Osteoblast (primary cell): ENCODE data around the gene RANBP1. TPM values are rescaled to one million over a fixed set of nuclear protein-coding genes. Genes with fewer than 3 reads are reported as not detected.

Experiments
- DNase-seq: peaks from one replicate; pipeline ENCODE4 v3.0.0; 2011; ENCODE audit warnings: low spot score, mixed read lengths; ENCODE audit not compliant: insufficient read length; ENCODE audit errors: missing footprints
- H2AFZ ChIP-seq: 2 replicates; pipeline ENCODE4 v1.6.0; 2011; ENCODE audit warnings: mild to moderate bottlenecking, low read length
- H3K27ac ChIP-seq: 2 replicates; pipeline ENCODE4 v1.5.1; 2011; ENCODE audit warnings: mild to moderate bottlenecking, low read depth, low read length, moderate library complexity
- H3K27me3 ChIP-seq: 2 replicates; pipeline ENCODE4 v1.6.0; 2012; ENCODE audit warnings: mild to moderate bottlenecking, control low read depth, inconsistent platforms, low read length, moderate library complexity; ENCODE audit not compliant: insufficient read depth
- H3K36me3 ChIP-seq: 2 replicates; pipeline ENCODE4 v1.5.1; 2011; ENCODE audit warnings: mild to moderate bottlenecking, low read length, control low read depth, moderate library complexity; ENCODE audit not compliant: insufficient read depth
- H3K4me1 ChIP-seq: 2 replicates; pipeline ENCODE4 v1.5.1; 2011; ENCODE audit warnings: mild to moderate bottlenecking, low read length, control low read depth, moderate library complexity; ENCODE audit not compliant: insufficient read depth
- H3K4me2 ChIP-seq: 2 replicates; pipeline ENCODE4 v1.6.0; 2011; ENCODE audit warnings: mild to moderate bottlenecking, low read length; ENCODE audit not compliant: insufficient read depth
- H3K4me3 ChIP-seq: fragments of 200-600 bp; sonication (generic); 3 replicates; pipeline ENCODE4 v1.5.1; 2012; ENCODE audit warnings: mild to moderate bottlenecking, low read length, inconsistent platforms; ENCODE audit not compliant: insufficient read depth
- H3K79me2 ChIP-seq: 2 replicates; pipeline ENCODE4 v1.6.0; 2012; ENCODE audit warnings: mild to moderate bottlenecking, low read length, control low read depth, inconsistent platforms; ENCODE audit not compliant: insufficient read depth
- H3K9me3 ChIP-seq: 2 replicates; pipeline ENCODE4 v1.5.1; 2011; ENCODE audit warnings: low read depth, low read length, control low read depth
- H4K20me1 ChIP-seq: 2 replicates; pipeline ENCODE4 v1.6.0; 2012; ENCODE audit warnings: mild to moderate bottlenecking, low read length, control low read depth; ENCODE audit not compliant: insufficient read depth
- CTCF ChIP-seq: IDR thresholded peaks from 2 replicates; pipeline ENCODE4 v1.5.1; 2011; ENCODE audit warnings: mild to moderate bottlenecking, low read depth, low read length, moderate library complexity; ENCODE audit errors: extremely low read depth
- small RNA-seq: library from RNA; depleted of rRNA; stranded (forward); fragments of <200 nt; gene quantifications from one replicate; pipeline ENCODE3, GENCODE V24; 2012
- total RNA-seq: library from RNA; depleted of rRNA; stranded (reverse); fragments of >200 nt; gene quantifications from 2 replicates; pipeline ENCODE4 v1.2.3, GENCODE V29; 2012

RANBP1 gene
- total RNA-seq, 1 donor: 85.8 TPM

- H3K27ac ChIP-seq: no peak overlapping the region
- no peaks in the 10 kb centered on the region for H3K27me3 ChIP-seq
- H3K4me1 ChIP-seq: no peaks in the 10 kb centered on the region
- TF ChIP-seq CTCF: no peak
- H3K9me3 ChIP-seq: no peaks in the 10 kb centered on the region
- no peak overlapping the region for H2AFZ ChIP-seq
- H3K36me3 ChIP-seq: no peaks in the 10 kb centered on the region
- no peaks in the 10 kb centered on the region for H3K79me2 ChIP-seq
- H3K4me2 ChIP-seq: no peak overlapping the region
- no peak for DNase-seq
- H3K4me3 ChIP-seq: no peak overlapping the region
- H4K20me1 ChIP-seq: no peaks in the 10 kb centered on the region
These were observed 59.1 kb downstream of the RANBP1 start for GRCh38 chr22:20174785-20175596.

- H2AFZ ChIP-seq: no peak overlapping the region
- no peaks in the 10 kb centered on the region for H3K27me3 ChIP-seq
- no peak overlapping the region for H3K4me2 ChIP-seq
- no peaks in the 10 kb centered on the region for H3K36me3 ChIP-seq
- DNase-seq: no peak
- no peaks in the 10 kb centered on the region for H3K9me3 ChIP-seq
- H4K20me1 ChIP-seq: no peaks in the 10 kb centered on the region
- no peaks in the 10 kb centered on the region for H3K79me2 ChIP-seq
- H3K27ac ChIP-seq: no peak overlapping the region
- TF ChIP-seq CTCF: no peak
- no peaks in the 10 kb centered on the region for H3K4me1 ChIP-seq
- no peak overlapping the region for H3K4me3 ChIP-seq
These were observed 59.6 kb downstream of the RANBP1 start for GRCh38 chr22:20175597-20175900.

GRCh38 chr22:20176421-20177085 is 60.6 kb downstream of the RANBP1 start:
- H3K4me1 ChIP-seq: no peaks in the 10 kb centered on the region
- H3K79me2 ChIP-seq: no peaks in the 10 kb centered on the region
- no peak overlapping the region for H2AFZ ChIP-seq
- TF ChIP-seq CTCF: no peak
- H3K27me3 ChIP-seq: no peaks in the 10 kb centered on the region
- DNase-seq: no peak
- no peaks in the 10 kb centered on the region for H3K9me3 ChIP-seq
- no peaks in the 10 kb centered on the region for H3K36me3 ChIP-seq
- no peak overlapping the region for H3K4me3 ChIP-seq
- no peak overlapping the region for H3K27ac ChIP-seq
- H4K20me1 ChIP-seq: no peaks in the 10 kb centered on the region
- no peak overlapping the region for H3K4me2 ChIP-seq

Small RNA genes within 50 kb of the gene (small RNA-seq; reads per million reads assigned to genes)
- gene MIR6816 (not detected), gene RF00017 (not detected), gene RF00599 (not detected)

Other genes with a start within 250 kb of the RANBP1 start
- gene COMT, start 174.3 kb upstream of the RANBP1 start, total RNA-seq: 220 and 288 TPM in 2 replicates
- gene TXNRD2, start 174.3 kb upstream of the RANBP1 start, total RNA-seq: 19.5 and 21.5 TPM in 2 replicates
- gene ARVCF, start 99.3 kb upstream of the RANBP1 start, total RNA-seq: 19.7 and 27.1 TPM in 2 replicates
- gene TANGO2, start 95.0 kb upstream of the RANBP1 start, total RNA-seq: 41.8 and 43.8 TPM in 2 replicates
- gene DGCR8, start 35.9 kb upstream of the RANBP1 start, total RNA-seq: 25.9 and 44.2 TPM in 2 replicates
- gene TRMT2A, start 1.1 kb downstream of the RANBP1 start, total RNA-seq: 35.9 and 43.8 TPM in 2 replicates
- gene ZDHHC8, start 15.7 kb downstream of the RANBP1 start, total RNA-seq: 9.8 and 11.8 TPM in 2 replicates
- gene CCDC188, start 35.0 kb downstream of the RANBP1 start, total RNA-seq: 0.36 and 0.59 TPM in 2 replicates
- under 0.01 and 0.29 TPM in 2 replicates for gene RTN4R, start 152.2 kb downstream of the RANBP1 start, total RNA-seq
- 58.9 and 60.8 TPM in 2 replicates for gene DGCR6L, start 204.0 kb downstream of the RANBP1 start, total RNA-seq